Hematopoietic multipotent progenitor cell treated with erythropoietin and hydrocortisone succinate and interleukin-3 and kit ligand, for 8 days (in vitro differentiated cells): ENCODE data around the gene PAQR9.

Source experiments
- DNase-seq: peaks from one replicate; pipeline ENCODE4 v3.0.0-alpha.2; 2015

The PAQR9 gene

GRCh38 chr3:142914286-142914811, 49.1 kb downstream of the PAQR9 start:
- no peak for DNase-seq

- DNase-seq, result no peak
These were observed 50.0 kb downstream of the PAQR9 start for GRCh38 chr3:142913432-142913831.

DNA sequence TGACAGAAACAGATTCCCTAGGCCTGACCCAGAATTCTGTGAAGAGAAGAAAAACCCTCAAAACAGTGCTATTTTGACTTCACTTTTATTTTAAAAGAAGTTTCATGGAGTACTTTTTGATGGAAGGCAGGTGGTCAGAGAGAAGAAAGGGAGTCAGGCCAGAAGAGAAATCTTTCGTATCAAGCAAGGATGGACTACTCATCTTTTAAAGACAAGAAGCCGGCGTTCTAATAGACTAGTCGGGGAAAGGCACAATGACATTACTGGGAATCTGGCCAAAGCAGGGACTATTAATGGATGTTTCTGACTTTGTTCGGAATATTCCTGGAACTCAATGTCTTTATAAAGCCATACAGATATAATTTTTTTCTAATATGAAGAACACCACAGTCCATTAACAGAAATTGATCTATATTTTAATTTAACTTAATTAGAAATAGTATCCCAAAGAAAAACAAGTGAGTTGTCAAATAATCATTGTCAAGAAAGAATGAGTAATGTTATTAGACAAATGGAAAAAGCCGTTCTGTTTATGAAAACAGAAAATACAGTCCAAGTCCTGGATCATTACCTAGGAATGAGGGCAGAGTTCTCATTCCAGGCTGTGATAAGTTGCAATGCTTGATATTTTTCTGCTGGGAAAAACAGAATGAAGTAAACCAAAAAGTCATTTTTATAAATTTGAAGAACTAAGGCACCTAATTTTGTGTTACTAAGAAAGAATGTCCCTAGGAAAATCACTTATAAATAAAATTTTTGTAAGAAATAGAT, 50.9 kb downstream of the PAQR9 start:
- no peak for DNase-seq
